Prostate gland (tissue), 2 donors: Measurements from ENCODE around the gene IVD. TPM values are rescaled to one million over a fixed set of nuclear protein-coding genes. Genes with fewer than 3 reads are reported as not detected.
A peak's percentile ranks its signal among the peaks of the same experiment; 100 is the strongest.

Experiments
- DNase-seq: peaks from one replicate; pipeline ENCODE4 v3.0.0-alpha.2; 2019; ENCODE audit warnings: low spot score
- H3K27ac ChIP-seq, 2 donors: fragments of 200-600 bp; sonication (generic); 2 replicates each; pipeline ENCODE4 v1.5.1; 2017 to 2019
- H3K27me3 ChIP-seq: fragments of 200-600 bp; sonication (generic); replicated peaks from 2 replicates; pipeline ENCODE4 v1.5.1; 2019; ENCODE audit not compliant: insufficient read depth
- H3K36me3 ChIP-seq, 2 donors: fragments of 200-600 bp; sonication (generic); 1 replicate in 1 of 2; 2 replicates in 1 of 2; pipeline versions ENCODE4 v1.5.1 to v1.8.1; 2017 to 2019
- H3K4me1 ChIP-seq: fragments of 200-600 bp; sonication (generic); replicated peaks from 2 replicates; pipeline ENCODE4 v1.5.1; 2019
- H3K4me3 ChIP-seq, 2 donors: fragments of 200-600 bp; sonication (generic); 2 replicates each; pipeline ENCODE4 v1.5.1; 2017 to 2019
- H3K9me3 ChIP-seq: fragments of 200-600 bp; sonication (generic); 2 replicates; pipeline ENCODE4 v1.5.1; 2017
- POLR2A ChIP-seq: fragments of 450-650 bp; IDR thresholded peaks from one replicate; pipeline ENCODE4 v1.6.1; 2016; ENCODE audit warnings: antibody characterized with exemption, mild to moderate bottlenecking
- POLR2AphosphoS5 ChIP-seq: sonication (generic); formaldehyde crosslinking; IDR thresholded peaks from one replicate; pipeline ENCODE4 v1.6.1; 2017; ENCODE audit warnings: antibody characterized with exemption
- WGBS: methylation state at CpG from one replicate; pipeline ENCODE4 v1.1.5; 2018; 5-methylcytosine and 5-hydroxymethylcytosine counted together
- intact Hi-C: fragments of 100-400 bp; cut with DNase I; formaldehyde crosslinking; loops from one replicate; pipeline ENCODE4 v1.14.2; 2022
- total RNA-seq, 2 donors: library from RNA; depleted of rRNA; stranded (reverse); fragments of >200 nt; gene quantifications; one replicate each; pipeline ENCODE4 v1.1.0, GENCODE V29; 2016
- TF ChIP-seq, protein P1 (sequence below), 4 experiments: fragments of 200-600 bp in 2 of 4; fragments of 450-650 bp in 2 of 4; sonication (generic) in 2 of 4; IDR thresholded peaks; 1 replicate in 3 of 4; 2 replicates in 1 of 4; pipeline ENCODE4 v1.5.1; 2016 to 2019; ENCODE audit warnings: antibody characterized with exemption in 4 of 4, mild to moderate bottlenecking in 2 of 4, moderate library complexity in 2 of 4

IVD gene
- total RNA-seq: 100 to 1,000 TPM; 112 to 115 TPM

DNA sequence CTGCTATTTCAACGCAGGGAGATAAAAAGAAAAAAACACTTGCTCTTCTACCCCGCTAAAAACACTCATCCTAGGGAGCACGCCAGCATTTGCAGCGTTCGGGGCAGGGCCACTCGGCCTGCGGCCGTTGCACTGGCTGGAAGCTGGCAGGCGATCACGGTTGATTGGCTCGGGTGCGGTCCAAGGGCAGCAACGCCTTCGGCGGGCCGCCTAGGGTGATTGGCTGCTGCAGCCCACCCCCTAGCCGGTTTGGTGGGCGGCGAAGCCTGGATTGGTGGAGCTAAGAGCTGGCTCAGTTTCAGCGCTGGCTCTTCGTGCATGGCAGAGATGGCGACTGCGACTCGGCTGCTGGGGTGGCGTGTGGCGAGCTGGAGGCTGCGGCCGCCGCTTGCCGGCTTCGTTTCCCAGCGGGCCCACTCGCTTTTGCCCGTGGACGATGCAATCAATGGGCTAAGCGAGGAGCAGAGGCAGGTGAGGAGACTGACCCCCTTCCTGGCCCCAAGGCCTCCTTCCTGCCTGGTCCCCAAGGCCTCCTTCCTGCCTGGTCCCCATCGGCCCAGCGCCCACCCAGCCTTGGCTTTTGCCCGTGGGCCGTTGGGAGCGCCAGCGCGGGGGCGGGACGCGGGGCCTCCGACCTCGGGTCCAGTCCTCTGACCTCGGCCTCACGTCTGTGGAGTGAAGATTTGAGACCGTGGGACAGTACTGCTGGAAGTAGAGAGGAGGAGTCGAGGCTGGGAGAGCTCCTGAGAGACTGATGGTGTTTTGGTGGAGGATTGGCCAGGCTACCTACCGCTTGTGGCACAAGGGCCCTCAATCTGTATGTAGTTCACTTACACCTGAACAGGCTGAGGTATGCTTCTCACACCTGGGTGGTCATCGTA, at the start of gene IVD:
IVD (plus strand) TSS at position 295 of the 881 bp plus-strand sequence; CDS start at position 328, 33 bp downstream.
- no peaks in the 10 kb centered on the region for H3K9me3 ChIP-seq
- DNase-seq: peak; percentile 95
- peak within 1 kb of the TSS; percentile 57 to 80 for H3K4me3 ChIP-seq
- peak within 1 kb of the TSS; percentile 63 to 84 for H3K27ac ChIP-seq
- H3K36me3 ChIP-seq: peaks cover 0 to 5% of the 10 kb centered on the region in 2 donors
- no peaks in the 10 kb centered on the region for H3K27me3 ChIP-seq
- TF ChIP-seq, protein P1, sequence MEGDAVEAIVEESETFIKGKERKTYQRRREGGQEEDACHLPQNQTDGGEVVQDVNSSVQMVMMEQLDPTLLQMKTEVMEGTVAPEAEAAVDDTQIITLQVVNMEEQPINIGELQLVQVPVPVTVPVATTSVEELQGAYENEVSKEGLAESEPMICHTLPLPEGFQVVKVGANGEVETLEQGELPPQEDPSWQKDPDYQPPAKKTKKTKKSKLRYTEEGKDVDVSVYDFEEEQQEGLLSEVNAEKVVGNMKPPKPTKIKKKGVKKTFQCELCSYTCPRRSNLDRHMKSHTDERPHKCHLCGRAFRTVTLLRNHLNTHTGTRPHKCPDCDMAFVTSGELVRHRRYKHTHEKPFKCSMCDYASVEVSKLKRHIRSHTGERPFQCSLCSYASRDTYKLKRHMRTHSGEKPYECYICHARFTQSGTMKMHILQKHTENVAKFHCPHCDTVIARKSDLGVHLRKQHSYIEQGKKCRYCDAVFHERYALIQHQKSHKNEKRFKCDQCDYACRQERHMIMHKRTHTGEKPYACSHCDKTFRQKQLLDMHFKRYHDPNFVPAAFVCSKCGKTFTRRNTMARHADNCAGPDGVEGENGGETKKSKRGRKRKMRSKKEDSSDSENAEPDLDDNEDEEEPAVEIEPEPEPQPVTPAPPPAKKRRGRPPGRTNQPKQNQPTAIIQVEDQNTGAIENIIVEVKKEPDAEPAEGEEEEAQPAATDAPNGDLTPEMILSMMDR (IDR thresholded peaks at IDR 0.05): peak in 1 of 4 experiments; percentile 5
- TF ChIP-seq POLR2AphosphoS5: peak; percentile 94
- no peak for TF ChIP-seq POLR2A
- WGBS: under 1% methylated on average over 51 of the region's 54 CpGs
- peaks cover 4% of the 10 kb centered on the region for H3K4me1 ChIP-seq
- intact Hi-C loops: loop anchor here (5.0 kb wide), 1 partner anchor 63 kb away; the partner anchor contains the start of gene CCDC9B

GRCh38 chr15:40355976-40356585, 49.5 kb upstream of the IVD start:
- WGBS: 97% methylated on average over 4 of the region's 5 CpGs
- Histone ChIP-seq H3K27ac (no peak overlapping the region), H3K27me3 (no peaks in the 10 kb centered on the region)

DNA sequence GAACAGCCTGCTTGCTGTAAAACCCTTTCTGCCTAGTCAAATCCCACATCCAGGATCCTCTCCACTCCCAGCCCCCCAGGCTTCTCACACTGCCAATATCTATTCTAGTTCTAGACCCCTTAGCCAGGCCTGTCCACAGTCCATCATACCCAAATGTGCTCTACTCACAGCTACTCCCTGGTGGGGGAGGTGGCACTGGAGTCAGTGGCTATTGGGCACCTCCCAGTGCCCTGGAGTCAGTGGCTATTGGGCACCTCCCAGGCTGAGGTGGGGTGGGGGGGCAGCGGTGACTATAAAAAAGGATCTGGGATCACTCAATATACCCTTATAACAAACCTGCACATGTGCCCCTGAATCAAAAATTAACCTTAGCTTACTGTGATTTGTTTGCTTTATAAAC, 48.3 kb upstream of the IVD start:
- intact Hi-C loops: loop anchor here (5.0 kb wide), 1 partner anchor 35 kb away; the partner anchor contains the start of gene INAFM2
- Histone ChIP-seq H3K27ac (no peak overlapping the region), H3K36me3 (no peaks in the 10 kb centered on the region), H3K9me3 (no peaks in the 10 kb centered on the region), H3K4me3 (no peak overlapping the region), H3K27me3 (no peaks in the 10 kb centered on the region), H3K4me1 (peaks cover 4% of the 10 kb centered on the region)
- DNase-seq: no peak
- WGBS: 67% methylated on average over 1 of the region's 1 CpG
- TF ChIP-seq POLR2A: no peak
- TF ChIP-seq, protein P1 (IDR thresholded peaks at IDR 0.05): no peak

More at GRCh38 chr15:40355976-40356585, 49.5 kb upstream of the IVD start:
- Histone ChIP-seq H3K9me3 (no peaks in the 10 kb centered on the region), H3K36me3 (no peaks in the 10 kb centered on the region), H3K4me3 (no peak overlapping the region), H3K4me1 (peaks cover 4% of the 10 kb centered on the region)
- DNase-seq: no peak
- TF ChIP-seq POLR2AphosphoS5 (no peak), POLR2A (no peak)
- TF ChIP-seq, protein P1 (IDR thresholded peaks at IDR 0.05): no peak
- intact Hi-C loops: loop anchor here (5.0 kb wide), 1 partner anchor 34 kb away; the partner anchor contains the start of gene INAFM2

DNA sequence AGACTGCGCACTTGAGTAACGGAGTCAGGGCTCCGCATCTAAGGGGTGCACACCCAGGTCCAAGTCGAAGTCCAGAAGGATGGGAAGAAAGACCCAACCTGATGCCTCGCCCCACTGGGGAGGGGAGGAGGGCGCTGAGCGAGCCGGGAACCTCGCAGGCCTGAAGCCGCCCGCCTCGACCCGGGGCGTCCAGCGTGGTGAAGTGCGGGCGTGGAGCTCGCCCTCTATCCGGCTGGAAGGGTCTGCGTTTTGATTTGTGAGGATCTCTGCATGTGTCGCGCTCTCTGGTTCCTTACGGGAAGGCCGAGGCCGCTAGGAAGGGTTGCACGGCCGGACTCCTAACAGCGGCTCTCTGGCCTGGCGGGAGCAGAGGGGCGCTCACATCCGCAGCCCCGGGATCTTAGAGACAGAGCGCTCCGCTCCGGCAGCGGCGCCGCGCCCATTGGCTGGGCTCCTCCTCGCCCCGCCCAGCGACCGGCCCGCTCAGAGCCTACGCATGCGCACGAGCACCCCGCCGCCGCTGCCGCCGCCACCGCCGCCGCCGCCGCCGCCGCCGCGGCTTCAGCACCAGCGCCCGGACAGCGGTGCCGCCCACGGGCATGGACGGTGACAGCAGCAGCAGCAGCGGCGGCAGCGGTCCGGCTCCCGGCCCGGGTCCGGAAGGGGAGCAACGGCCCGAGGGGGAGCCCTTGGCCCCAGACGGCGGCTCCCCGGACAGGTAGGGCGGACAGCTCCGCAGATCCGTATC, 47.7 kb upstream of the IVD start, which contains the start of gene DISP2:
DISP2 (plus strand) TSS at position 497 of the 748 bp plus-strand sequence; CDS start at position 600, 103 bp downstream.
- 4% methylated on average over 59 of the region's 82 CpGs for WGBS
- Histone ChIP-seq H3K9me3 (no peaks in the 10 kb centered on the region), H3K4me1 (peaks cover 4% of the 10 kb centered on the region), H3K27me3 (no peaks in the 10 kb centered on the region), H3K4me3 (peak within 1 kb of the TSS; percentile 28 to 40), H3K36me3 (no peaks in the 10 kb centered on the region), H3K27ac (no peak within 1 kb of the TSS)
- intact Hi-C loops: loop anchor here (5.0 kb wide), 1 partner anchor 36 kb away; the partner anchor contains the start of gene INAFM2
- DNase-seq: peak; percentile 80
- TF ChIP-seq POLR2AphosphoS5: no peak
- TF ChIP-seq, protein P1 (IDR thresholded peaks at IDR 0.05): peak in 1 of 4 experiments; percentile 21
